ENCODE measurements around the gene SNCA. TPM values are rescaled to one million over a fixed set of nuclear protein-coding genes. Genes with fewer than 3 reads are reported as not detected.

SNCA gene
- total and polyA plus RNA-seq, 7 donors: 3.5 to 27.0 (median 20.4) TPM

GRCh38 chr4:89725268-89725667, 111.7 kb downstream of the SNCA start:
- H3K9me3 ChIP-seq: no peaks in the 10 kb centered on the region
- H3K4me3 ChIP-seq: no peak overlapping the region
- 73 to 78% methylated on average over 5 of the region's 5 CpGs for WGBS, 2 donors
- no peaks in the 10 kb centered on the region for H3K4me1 ChIP-seq
- no peaks in the 10 kb centered on the region for H3K27me3 ChIP-seq
- H3K27ac ChIP-seq: no peak overlapping the region
- intact Hi-C loops (cut with DNase I): no loop called here
- TF ChIP-seq POLR2AphosphoS5 (IDR thresholded peaks at IDR 0.05) (no peak), POLR2A (IDR thresholded peaks at IDR 0.05) (no peak), EP300 (IDR thresholded peaks at IDR 0.05) (no peak)
- TF ChIP-seq, protein P1, sequence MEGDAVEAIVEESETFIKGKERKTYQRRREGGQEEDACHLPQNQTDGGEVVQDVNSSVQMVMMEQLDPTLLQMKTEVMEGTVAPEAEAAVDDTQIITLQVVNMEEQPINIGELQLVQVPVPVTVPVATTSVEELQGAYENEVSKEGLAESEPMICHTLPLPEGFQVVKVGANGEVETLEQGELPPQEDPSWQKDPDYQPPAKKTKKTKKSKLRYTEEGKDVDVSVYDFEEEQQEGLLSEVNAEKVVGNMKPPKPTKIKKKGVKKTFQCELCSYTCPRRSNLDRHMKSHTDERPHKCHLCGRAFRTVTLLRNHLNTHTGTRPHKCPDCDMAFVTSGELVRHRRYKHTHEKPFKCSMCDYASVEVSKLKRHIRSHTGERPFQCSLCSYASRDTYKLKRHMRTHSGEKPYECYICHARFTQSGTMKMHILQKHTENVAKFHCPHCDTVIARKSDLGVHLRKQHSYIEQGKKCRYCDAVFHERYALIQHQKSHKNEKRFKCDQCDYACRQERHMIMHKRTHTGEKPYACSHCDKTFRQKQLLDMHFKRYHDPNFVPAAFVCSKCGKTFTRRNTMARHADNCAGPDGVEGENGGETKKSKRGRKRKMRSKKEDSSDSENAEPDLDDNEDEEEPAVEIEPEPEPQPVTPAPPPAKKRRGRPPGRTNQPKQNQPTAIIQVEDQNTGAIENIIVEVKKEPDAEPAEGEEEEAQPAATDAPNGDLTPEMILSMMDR (IDR thresholded peaks at IDR 0.05): no peak
- H3K36me3 ChIP-seq: no peaks in the 10 kb centered on the region
- DNase-seq: no peak

GRCh38 chr4:89724716-89725115, 112.2 kb downstream of the SNCA start:
- intact Hi-C loops (cut with DNase I): no loop called here
- no peak overlapping the region for H3K27ac ChIP-seq
- no peak for DNase-seq
- H3K36me3 ChIP-seq: no peaks in the 10 kb centered on the region
- WGBS, 2 donors: 69 to 85% methylated on average over 2 of the region's 2 CpGs
- H3K4me1 ChIP-seq: no peaks in the 10 kb centered on the region
- H3K4me3 ChIP-seq: no peak overlapping the region
- TF ChIP-seq EP300 (IDR thresholded peaks at IDR 0.05) (no peak), POLR2AphosphoS5 (IDR thresholded peaks at IDR 0.05) (no peak), POLR2A (IDR thresholded peaks at IDR 0.05) (no peak)
- TF ChIP-seq, protein P1 (IDR thresholded peaks at IDR 0.05): no peak
- no peaks in the 10 kb centered on the region for H3K9me3 ChIP-seq
- H3K27me3 ChIP-seq: no peaks in the 10 kb centered on the region

DNA sequence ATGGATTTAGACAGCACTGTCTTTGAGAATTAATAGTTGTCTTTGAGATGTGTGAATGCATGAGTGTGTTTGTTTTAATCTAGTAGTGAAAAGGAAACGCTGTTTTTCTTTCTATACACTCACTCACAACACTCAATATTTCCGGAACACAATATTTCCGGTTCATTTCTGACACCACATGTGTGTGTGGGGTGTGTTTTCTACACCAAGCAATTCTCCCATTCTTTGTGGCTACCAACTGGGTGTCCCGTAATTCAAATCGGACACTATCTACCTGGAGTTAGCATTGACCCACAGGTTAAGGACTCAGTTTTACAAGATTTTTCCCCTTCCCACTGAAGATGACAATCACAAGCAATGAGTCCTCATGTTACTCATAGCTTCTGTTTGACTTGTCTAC, 113.9 kb downstream of the SNCA start:
- no peaks in the 10 kb centered on the region for H3K4me1 ChIP-seq
- no peak overlapping the region for H3K27ac ChIP-seq
- TF ChIP-seq, protein P1 (IDR thresholded peaks at IDR 0.05): no peak
- no peak for TF ChIP-seq EP300 (IDR thresholded peaks at IDR 0.05)
- TF ChIP-seq POLR2AphosphoS5 (IDR thresholded peaks at IDR 0.05): no peak
- TF ChIP-seq POLR2A (IDR thresholded peaks at IDR 0.05): no peak
- intact Hi-C loops (cut with DNase I): no loop called here
- no peak overlapping the region for H3K4me3 ChIP-seq
- 64 to 85% methylated on average over 5 of the region's 5 CpGs for WGBS, 2 donors
- no peak for DNase-seq
- no peaks in the 10 kb centered on the region for H3K36me3 ChIP-seq
- H3K9me3 ChIP-seq: no peaks in the 10 kb centered on the region
- H3K27me3 ChIP-seq: no peaks in the 10 kb centered on the region

DNA sequence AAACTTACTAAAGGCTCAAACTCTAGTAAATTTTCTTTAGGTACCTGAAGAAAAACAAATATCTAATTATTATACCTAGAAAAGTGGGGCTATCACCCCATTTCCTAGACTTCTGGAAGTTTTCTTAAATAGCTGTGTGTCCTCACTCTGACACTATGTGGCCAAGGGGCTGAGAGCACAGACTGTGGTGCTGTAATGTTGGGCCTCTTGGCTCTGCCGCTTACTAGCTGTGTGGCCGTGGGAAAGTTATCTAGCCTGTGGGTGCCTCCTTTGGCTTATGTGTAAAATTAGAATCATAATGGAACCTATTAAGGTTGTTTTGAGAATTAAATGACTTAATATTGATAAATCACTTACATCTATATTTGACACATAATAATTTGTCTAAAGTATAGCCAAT, 114.4 kb downstream of the SNCA start:
- no peaks in the 10 kb centered on the region for H3K36me3 ChIP-seq
- DNase-seq: no peak
- intact Hi-C loops (cut with DNase I): no loop called here
- WGBS, 2 donors: 89 to 94% methylated on average over 2 of the region's 2 CpGs
- TF ChIP-seq POLR2A (IDR thresholded peaks at IDR 0.05): no peak
- TF ChIP-seq, protein P1 (IDR thresholded peaks at IDR 0.05): no peak
- TF ChIP-seq POLR2AphosphoS5 (IDR thresholded peaks at IDR 0.05): no peak
- no peak for TF ChIP-seq EP300 (IDR thresholded peaks at IDR 0.05)
- H3K27ac ChIP-seq: no peak overlapping the region
- no peaks in the 10 kb centered on the region for H3K27me3 ChIP-seq
- H3K4me1 ChIP-seq: no peaks in the 10 kb centered on the region
- no peak overlapping the region for H3K4me3 ChIP-seq
- no peaks in the 10 kb centered on the region for H3K9me3 ChIP-seq

- Histone ChIP-seq H3K4me1 (no peaks in the 10 kb centered on the region), H3K36me3 (no peaks in the 10 kb centered on the region), H3K27me3 (no peaks in the 10 kb centered on the region), H3K4me3 (no peak overlapping the region), H3K27ac (no peak overlapping the region), H3K9me3 (no peaks in the 10 kb centered on the region)
- 54 to 72% methylated on average over 2 of the region's 2 CpGs for WGBS, 2 donors
- intact Hi-C loops (cut with DNase I): no loop called here
- TF ChIP-seq, protein P1 (IDR thresholded peaks at IDR 0.05): no peak
- TF ChIP-seq POLR2A (IDR thresholded peaks at IDR 0.05) (no peak), POLR2AphosphoS5 (IDR thresholded peaks at IDR 0.05) (no peak), EP300 (IDR thresholded peaks at IDR 0.05) (no peak)
- no peak for DNase-seq
These were observed 116.0 kb downstream of the SNCA start for GRCh38 chr4:89720981-89721380.

All from sigmoid colon (tissue), 7 donors.